Stomach (tissue), 9 donors: ENCODE measurements around the gene PCDHGA1. TPM values are rescaled to one million over a fixed set of nuclear protein-coding genes. Genes with fewer than 3 reads are reported as not detected.
"Not testable (repeated sequence)": the region's sequence is repeated elsewhere in the genome, so short reads cannot be mapped to it uniquely, and the experiment has no call there.

Source experiments
- DNase-seq, 2 donors: peaks; one replicate each; pipeline versions ENCODE4 v3.0.0 to v3.0.0-alpha.2; 2013 to 2019
- H3K27ac ChIP-seq, 5 donors: fragments of 200-600 bp in 4 of 5; sonication (generic) in 4 of 5; one replicate each; pipeline ENCODE4 v1.5.1; 2013 to 2019; ENCODE audit warnings: mild to moderate bottlenecking in 1 of 5, moderate library complexity in 1 of 5
- H3K27me3 ChIP-seq, 3 donors: fragments of 200-600 bp; sonication (generic); one replicate each; pipeline ENCODE4 v1.5.1; 2017 to 2019; ENCODE audit warnings: mixed run types in 1 of 3
- H3K36me3 ChIP-seq, 4 donors: fragments of 200-600 bp; sonication (generic); 1 replicate in 3 of 4; 2 replicates in 1 of 4; pipeline ENCODE4 v1.5.1; 2016 to 2019
- H3K4me1 ChIP-seq, 4 donors: fragments of 200-600 bp; sonication (generic); one replicate each; pipeline ENCODE4 v1.5.1; 2016 to 2019
- H3K4me3 ChIP-seq, 4 donors: fragments of 200-600 bp; sonication (generic) in 3 of 4; one replicate each; pipeline ENCODE4 v1.5.1; 2016 to 2019; ENCODE audit warnings: mild to moderate bottlenecking in 1 of 4
- H3K9me3 ChIP-seq, 4 donors: fragments of 200-600 bp; sonication (generic); one replicate each; pipeline ENCODE4 v1.5.1; 2016 to 2019
- EP300 ChIP-seq: sonication (generic); formaldehyde crosslinking; IDR thresholded peaks from one replicate; pipeline ENCODE4 v1.6.1; 2017; ENCODE audit warnings: antibody characterized with exemption
- POLR2A ChIP-seq, 4 donors: fragments of 450-650 bp; IDR thresholded peaks; one replicate each; pipeline ENCODE4 v1.6.1; 2016; ENCODE audit warnings: antibody characterized with exemption in 4 of 4, control low read depth in 2 of 4, mild to moderate bottlenecking in 1 of 4, moderate library complexity in 1 of 4
- POLR2AphosphoS5 ChIP-seq, 3 donors: sonication (generic); formaldehyde crosslinking; IDR thresholded peaks; one replicate each; pipeline ENCODE4 v1.6.1; 2016; ENCODE audit warnings: antibody characterized with exemption in 3 of 3
- WGBS, 5 donors: extraction: QIAGEN DNeasy Blood & Tissue Kit in 3 of 5; methylation state at CpG; one replicate each; pipeline versions ENCODE4 v1.1.5 to v1.1.7; 2013 to 2018; 5-methylcytosine and 5-hydroxymethylcytosine counted together
- intact Hi-C: fragments of 100-400 bp; cut with DNase I; formaldehyde crosslinking; loops from one replicate; pipeline ENCODE4 v1.15.1; 2023; ENCODE audit warnings: low total_unique reads
- polyA plus RNA-seq, 3 donors: library from polyadenylated mRNA; stranded (reverse); fragments of 200-250 nt; gene quantifications; one replicate each; pipeline ENCODE4 v1.2.3, GENCODE V29; 2013
- total RNA-seq, 5 donors: library from RNA; depleted of rRNA; stranded (reverse); fragments of >200 nt; gene quantifications; one replicate each; pipeline versions ENCODE4 v1.1.0 to v1.2.3, GENCODE V29; 2014 to 2016
- TF ChIP-seq, protein P1 (sequence below), 7 experiments: fragments of 450-650 bp in 4 of 7; fragments of 200-600 bp in 3 of 7; sonication (generic) in 3 of 7; IDR thresholded peaks; one replicate each; pipeline ENCODE4 v1.5.1; 2016 to 2019; ENCODE audit warnings: antibody characterized with exemption in 7 of 7, control low read depth in 2 of 7, mild to moderate bottlenecking in 1 of 7
- donor health status: healthy with polysubstance abuse.
- donor health status: Bipolar disorder and iron deficiency.
- donor health status: healthy.

The PCDHGA1 gene
- total and polyA plus RNA-seq, 8 donors: 0.13 to 0.18 TPM; not detected in 6

DNA sequence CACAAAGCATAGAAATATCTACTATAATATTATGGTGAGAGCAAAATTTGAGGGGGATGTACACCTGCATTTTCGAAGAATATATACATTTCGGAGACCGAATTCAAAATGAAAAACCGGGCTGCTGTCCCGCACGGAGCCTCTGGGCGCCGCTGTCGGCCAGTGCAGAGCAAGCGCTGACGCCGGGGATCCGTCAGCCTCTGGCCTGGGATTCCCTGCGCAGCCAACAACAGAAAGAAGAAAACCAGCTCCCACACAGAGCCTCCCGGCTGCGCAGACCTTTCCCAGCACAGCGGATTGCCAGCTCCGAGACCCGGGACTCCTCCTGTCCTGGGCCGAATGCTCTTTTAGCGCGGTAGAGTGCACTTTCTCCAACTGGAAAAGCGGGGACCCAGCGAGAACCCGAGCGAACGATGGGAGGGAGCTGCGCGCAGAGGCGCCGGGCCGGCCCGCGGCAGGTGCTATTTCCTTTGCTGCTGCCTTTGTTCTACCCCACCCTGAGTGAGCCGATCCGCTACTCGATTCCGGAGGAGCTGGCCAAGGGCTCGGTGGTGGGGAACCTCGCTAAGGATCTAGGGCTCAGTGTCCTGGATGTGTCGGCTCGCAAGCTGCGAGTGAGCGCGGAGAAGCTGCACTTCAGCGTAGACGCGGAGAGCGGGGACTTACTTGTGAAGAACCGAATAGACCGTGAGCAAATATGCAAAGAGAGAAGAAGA, 77.6 kb downstream of the PCDHGA1 start, which contains the start of gene PCDHGB6:
TSS of gene PCDHGB6 (plus strand) at position 232 of the 716 bp plus-strand sequence. CDS start at position 414, 182 bp downstream.
- H3K9me3 ChIP-seq: peaks cover 49 to 100% (median 95%) of the 10 kb centered on the region in 4 donors
- H3K27ac ChIP-seq, intact Hi-C loops, H3K4me1 ChIP-seq: not testable (repeated sequence)
- H3K4me3 ChIP-seq: peak within 1 kb of the TSS; percentile 11 to 35 (median 20)
- DNase-seq: peak in 1 of 2 donors; percentile 71
- H3K36me3 ChIP-seq: peaks cover 0 to 13% (median 6%) of the 10 kb centered on the region in 4 donors
- H3K27me3 ChIP-seq: peaks cover 0 to 82% (median 44%) of the 10 kb centered on the region in 3 donors
- TF ChIP-seq, protein P1, sequence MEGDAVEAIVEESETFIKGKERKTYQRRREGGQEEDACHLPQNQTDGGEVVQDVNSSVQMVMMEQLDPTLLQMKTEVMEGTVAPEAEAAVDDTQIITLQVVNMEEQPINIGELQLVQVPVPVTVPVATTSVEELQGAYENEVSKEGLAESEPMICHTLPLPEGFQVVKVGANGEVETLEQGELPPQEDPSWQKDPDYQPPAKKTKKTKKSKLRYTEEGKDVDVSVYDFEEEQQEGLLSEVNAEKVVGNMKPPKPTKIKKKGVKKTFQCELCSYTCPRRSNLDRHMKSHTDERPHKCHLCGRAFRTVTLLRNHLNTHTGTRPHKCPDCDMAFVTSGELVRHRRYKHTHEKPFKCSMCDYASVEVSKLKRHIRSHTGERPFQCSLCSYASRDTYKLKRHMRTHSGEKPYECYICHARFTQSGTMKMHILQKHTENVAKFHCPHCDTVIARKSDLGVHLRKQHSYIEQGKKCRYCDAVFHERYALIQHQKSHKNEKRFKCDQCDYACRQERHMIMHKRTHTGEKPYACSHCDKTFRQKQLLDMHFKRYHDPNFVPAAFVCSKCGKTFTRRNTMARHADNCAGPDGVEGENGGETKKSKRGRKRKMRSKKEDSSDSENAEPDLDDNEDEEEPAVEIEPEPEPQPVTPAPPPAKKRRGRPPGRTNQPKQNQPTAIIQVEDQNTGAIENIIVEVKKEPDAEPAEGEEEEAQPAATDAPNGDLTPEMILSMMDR (IDR thresholded peaks at IDR 0.05): peak in 3 of 7 experiments; percentile 23 to 30 (median 29)
- 9 to 14% (median 12%) methylated on average over 38 to 50 of the region's 51 CpGs for WGBS, 5 donors

DNA sequence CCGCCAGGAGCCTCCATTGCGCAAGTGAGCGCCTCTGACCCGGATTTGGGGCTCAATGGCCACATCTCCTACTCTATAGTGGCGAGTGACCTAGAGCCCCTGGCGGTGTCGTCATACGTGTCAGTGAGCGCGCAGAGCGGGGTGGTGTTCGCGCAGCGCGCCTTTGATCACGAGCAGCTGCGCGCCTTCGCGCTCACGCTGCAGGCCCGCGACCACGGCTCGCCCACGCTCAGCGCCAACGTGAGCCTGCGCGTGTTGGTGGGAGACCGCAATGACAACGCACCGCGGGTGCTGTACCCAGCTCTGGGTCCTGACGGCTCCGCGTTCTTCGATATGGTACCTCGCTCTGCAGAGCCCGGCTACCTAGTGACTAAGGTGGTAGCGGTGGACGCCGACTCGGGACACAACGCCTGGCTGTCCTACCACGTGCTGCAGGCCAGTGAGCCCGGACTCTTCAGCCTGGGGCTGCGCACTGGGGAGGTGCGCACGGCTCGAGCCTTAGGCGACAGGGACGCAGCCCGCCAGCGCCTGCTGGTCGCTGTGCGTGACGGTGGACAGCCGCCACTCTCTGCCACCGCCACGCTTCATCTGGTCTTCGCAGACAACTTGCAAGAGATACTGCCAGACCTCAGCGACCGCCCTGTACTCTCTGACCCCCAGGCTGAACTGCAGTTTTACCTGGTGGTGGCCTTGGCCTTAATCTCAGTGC, 79.4 kb downstream of the PCDHGA1 start:
- Histone ChIP-seq H3K27ac (no peak overlapping the region), H3K9me3 (peaks cover 52 to 100% (median 95%) of the 10 kb centered on the region in 4 donors), H3K4me3 (no peak overlapping the region), H3K36me3 (peaks cover 0 to 18% (median 8%) of the 10 kb centered on the region in 4 donors), H3K4me1 (peaks cover 0 to 10% (median 2%) of the 10 kb centered on the region in 4 donors), H3K27me3 (peaks cover 0 to 84% (median 37%) of the 10 kb centered on the region in 3 donors)
- intact Hi-C loops: loop anchor here (10.0 kb wide), 1 partner anchor 115 kb away; no protein-coding TSS in a partner anchor
- TF ChIP-seq POLR2AphosphoS5 (IDR thresholded peaks at IDR 0.05) (no peak), EP300 (no peak), POLR2A (IDR thresholded peaks at IDR 0.05) (no peak)
- TF ChIP-seq, protein P1 (IDR thresholded peaks at IDR 0.05): no peak
- 22 to 36% (median 24%) methylated on average over 13 to 64 of the region's 64 CpGs for WGBS, 5 donors
- DNase-seq: no peak

DNA sequence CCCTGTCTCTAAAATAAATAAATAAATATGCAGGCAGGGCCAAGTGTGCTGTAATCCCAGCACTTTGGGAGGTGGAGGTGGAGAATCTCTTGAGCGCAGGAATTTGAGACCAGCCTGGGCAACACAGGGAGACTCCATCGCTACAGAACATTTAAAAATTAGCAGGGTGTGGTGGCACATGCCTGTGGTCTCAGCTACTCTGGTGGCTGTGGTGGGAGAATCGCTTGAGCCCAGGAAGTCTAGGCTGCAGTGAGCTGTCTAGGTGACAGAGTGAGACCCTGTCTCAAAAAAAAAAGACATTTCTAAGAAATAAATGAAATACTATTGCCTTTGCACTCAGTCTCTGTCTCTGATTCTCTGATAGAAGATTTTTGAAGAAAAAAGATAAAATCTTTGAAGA, 81.3 kb downstream of the PCDHGA1 start:
- Histone ChIP-seq H3K36me3 (peaks cover 0 to 14% (median 8%) of the 10 kb centered on the region in 4 donors), H3K4me1 (peaks cover 0 to 15% (median 2%) of the 10 kb centered on the region in 4 donors), H3K27me3 (peaks cover 0 to 79% (median 34%) of the 10 kb centered on the region in 3 donors), H3K27ac (no peak overlapping the region), H3K9me3 (peaks cover 50 to 99% (median 91%) of the 10 kb centered on the region in 4 donors), H3K4me3 (no peak overlapping the region)
- intact Hi-C loops: loop anchor here (10.0 kb wide), 1 partner anchor 113 kb away; no protein-coding TSS in a partner anchor
- no peak for DNase-seq
- TF ChIP-seq EP300 (no peak), POLR2AphosphoS5 (IDR thresholded peaks at IDR 0.05) (no peak), POLR2A (IDR thresholded peaks at IDR 0.05) (no peak)
- TF ChIP-seq, protein P1 (IDR thresholded peaks at IDR 0.05): no peak
- WGBS, 5 donors: 47 to 64% (median 53%) methylated on average over 3 of the region's 3 CpGs

DNA sequence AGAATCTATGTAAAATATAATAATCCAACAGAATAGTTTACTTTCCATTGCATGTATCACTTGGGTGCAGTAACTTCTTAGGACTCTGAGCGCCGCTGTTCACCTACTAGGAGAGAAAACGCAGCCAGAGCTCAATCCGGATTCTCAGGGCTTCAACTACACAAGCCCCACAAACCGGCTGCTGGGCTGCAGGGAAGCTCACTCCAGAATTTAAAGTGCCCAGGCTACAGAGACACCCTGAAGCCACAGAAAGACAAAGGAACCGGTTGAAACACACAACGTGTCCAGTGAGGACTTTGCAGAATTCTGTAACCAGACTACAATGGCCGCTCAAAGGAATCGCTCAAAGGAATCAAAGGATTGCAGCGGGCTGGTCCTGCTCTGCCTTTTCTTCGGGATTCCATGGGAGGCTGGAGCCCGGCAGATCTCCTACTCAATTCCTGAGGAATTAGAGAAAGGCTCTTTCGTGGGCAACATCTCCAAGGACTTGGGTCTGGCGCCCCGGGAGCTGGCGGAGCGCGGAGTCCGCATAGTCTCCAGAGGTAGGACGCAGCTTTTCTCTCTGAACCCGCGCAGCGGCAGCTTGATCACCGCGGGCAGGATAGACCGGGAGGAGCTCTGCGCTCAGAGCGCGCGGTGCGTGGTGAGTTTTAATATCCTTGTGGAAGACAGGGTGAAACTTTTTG, 82.7 kb downstream of the PCDHGA1 start, which contains the start of gene PCDHGA10:
TSS of gene PCDHGA10 (plus strand) at position 134 of the 686 bp plus-strand sequence. CDS start at position 323, 189 bp downstream.
- intact Hi-C loops: loop anchor here (10.0 kb wide), 1 partner anchor 112 kb away; no protein-coding TSS in a partner anchor
- TF ChIP-seq, protein P1 (IDR thresholded peaks at IDR 0.05): peak in 4 of 7 experiments; percentile 22 to 46 (median 33)
- TF ChIP-seq POLR2AphosphoS5 (IDR thresholded peaks at IDR 0.05): no peak
- 7 to 20% (median 10%) methylated on average over 24 to 31 of the region's 31 CpGs for WGBS, 5 donors
- peak; percentile 67 to 77 for DNase-seq
- Histone ChIP-seq H3K4me1 (peaks cover 0 to 20% (median 5%) of the 10 kb centered on the region in 4 donors), H3K27ac (no peak within 1 kb of the TSS), H3K4me3 (peak within 1 kb of the TSS; percentile 27 to 48 (median 39)), H3K9me3 (peaks cover 43 to 99% (median 89%) of the 10 kb centered on the region in 4 donors), H3K27me3 (peaks cover 0 to 81% (median 31%) of the 10 kb centered on the region in 3 donors), H3K36me3 (peaks cover 0 to 14% (median 8%) of the 10 kb centered on the region in 4 donors)
